HepG2 (cell line): Measurements from ENCODE around the gene TEAD1. TPM values are rescaled to one million over a fixed set of nuclear protein-coding genes. Genes with fewer than 3 reads are reported as not detected.

Experiments used
- ATAC-seq: fragments of 200-7000 bp; cut with Tn5 transposase; 3 replicates; pipeline ENCODE4 v1.9.1; 2020; ENCODE audit warnings: mild to moderate bottlenecking, moderate library complexity
- BruUV-seq: library from RNA; stranded (reverse); fragments of 400-500 nt; replicated peaks from 2 replicates; lab custom pipeline; 2021; lab: Mats Ljungman, UMichigan
- CTCF ChIA-PET: fragments of 300-600 bp; formaldehyde crosslinking; extraction: SDS; loops from one replicate; lab custom pipeline; 2021; ENCODE audit warnings: low total read pairs, inconsistent platforms, low intra/inter-chr PET ratio; lab: Yijun Ruan, JAX
- POLR2A ChIA-PET: fragments of 350-600 bp; sonication (Branson Sonifier 250); formaldehyde crosslinking; loops from one replicate; lab custom pipeline; 2020; ENCODE audit warnings: antibody characterized with exemption, inconsistent platforms; lab: Yijun Ruan, JAX
- DNase-seq: peaks from one replicate; pipeline ENCODE4 v3.0.0-alpha.2; 2015; ENCODE audit warnings: low spot score
- FAIRE-seq: peaks from 3 replicates; lab custom pipeline; 2011; peaks lifted over from hg19 to GRCh38; lab: Jason Lieb, UNC
- H2AFZ ChIP-seq: one replicate; pipeline ENCODE4 v1.6.1; 2011; ENCODE audit warnings: low read length, inconsistent platforms
- H3K27ac ChIP-seq: fragments of 300-600 bp; 3 replicates; pipeline ENCODE4 v1.8.0; 2011; ENCODE audit warnings: mixed run types, mild to moderate bottlenecking, mixed read lengths, low read length, inconsistent platforms; ENCODE audit not compliant: insufficient read depth; ENCODE audit errors: extremely low read length
- H3K27me3 ChIP-seq, 2 experiments: fragments of 200-600 bp in 1 of 2; 2 replicates in 1 of 2; 3 replicates in 1 of 2; pipeline versions ENCODE4 v1.6.0 to v1.8.0; 2011; ENCODE audit warnings: low read length in 2 of 2, mild to moderate bottlenecking in 2 of 2, moderate library complexity in 2 of 2, inconsistent platforms in 1 of 2; ENCODE audit not compliant: insufficient read depth in 2 of 2, control insufficient read depth in 1 of 2
- H3K36me3 ChIP-seq, 2 experiments: fragments of 200-600 bp in 1 of 2; replicated peaks in 1 of 2; 2 replicates in 1 of 2; 3 replicates in 1 of 2; pipeline versions ENCODE4 v1.5.1 to v1.8.0; 2011; ENCODE audit warnings: low read length in 2 of 2, inconsistent platforms in 1 of 2; ENCODE audit not compliant: insufficient read depth in 2 of 2, control insufficient read depth in 1 of 2
- H3K4me1 ChIP-seq: 2 replicates; pipeline ENCODE4 v1.5.1; 2012; ENCODE audit warnings: low read length, inconsistent platforms; ENCODE audit not compliant: insufficient read depth
- H3K4me2 ChIP-seq: 2 replicates; pipeline ENCODE4 v1.6.0; 2011; ENCODE audit warnings: low read depth, low read length, inconsistent platforms
- H3K4me3 ChIP-seq, 3 experiments: fragments of 200-600 bp in 1 of 3; sonication (generic), shearing (Covaris generic) in 1 of 3; replicated peaks in 1 of 3; 2 replicates each; pipeline ENCODE4 v1.5.1; 2011 to 2016; ENCODE audit warnings: low read length in 3 of 3, inconsistent platforms in 2 of 3, low read depth in 2 of 3, mild to moderate bottlenecking in 2 of 3, control low read depth in 1 of 3, mixed read lengths in 1 of 3; ENCODE audit not compliant: insufficient read depth in 1 of 3
- H3K79me2 ChIP-seq: one replicate; pipeline ENCODE4 v1.6.1; 2011; ENCODE audit warnings: low read length, inconsistent platforms; ENCODE audit not compliant: insufficient read depth
- H3K9ac ChIP-seq: 2 replicates; pipeline ENCODE4 v1.6.0; 2011; ENCODE audit warnings: mild to moderate bottlenecking, low read depth, low read length, inconsistent platforms; ENCODE audit not compliant: insufficient read depth
- H3K9me3 ChIP-seq: 2 replicates; pipeline ENCODE4 v1.5.1; 2012; ENCODE audit warnings: mild to moderate bottlenecking, low read length
- H4K20me1 ChIP-seq: 2 replicates; pipeline ENCODE4 v1.6.0; 2011; ENCODE audit warnings: inconsistent platforms, mild to moderate bottlenecking, low read length, moderate library complexity; ENCODE audit not compliant: insufficient read depth
- AKNA ChIP-seq: sonication (generic); formaldehyde crosslinking; IDR thresholded peaks from 2 replicates; pipeline ENCODE4 v1.4.0; 2020; ENCODE audit warnings: missing genetic modification reagents, borderline replicate concordance
- GABPA ChIP-seq, 2 experiments: IDR thresholded peaks; 2 replicates each; pipeline ENCODE4 v1.6.1; 2011 to 2016; ENCODE audit warnings: low read depth in 2 of 2, low read length in 1 of 2, missing biosample characterization in 1 of 2, missing genetic modification characterization in 1 of 2
- THAP11 ChIP-seq: IDR thresholded peaks from 2 replicates; pipeline ENCODE4 v1.6.1; 2016; ENCODE audit warnings: missing biosample characterization, missing genetic modification reagents
- ZNF83 ChIP-seq: sonication (generic); formaldehyde crosslinking; IDR thresholded peaks from 2 replicates; pipeline ENCODE4 v1.4.0; 2020; ENCODE audit warnings: missing genetic modification reagents, mild to moderate bottlenecking, borderline replicate concordance
- WGBS: methylation state at CpG from one replicate; pipeline ENCODE4 v1.1.6; 2017; ENCODE audit warnings: low lambda C conversion rate; 5-methylcytosine and 5-hydroxymethylcytosine counted together
- in situ Hi-C: cut with HindIII; loops from 2 replicates; pipeline ENCODE4 v1.10.0; 2017; ENCODE audit warnings: low pct_unique_long_range_greater_than_20kb; ENCODE audit not compliant: extremely low pct_ligation_motif_present
- intact Hi-C: fragments of 100-400 bp; cut with micrococcal nuclease; formaldehyde crosslinking; loops from one replicate; pipeline ENCODE4 v1.10.0; 2022; ENCODE audit not compliant: unreplicated experiment
- polyA plus RNA-seq, 8 experiments: library from polyadenylated mRNA; depleted of rRNA in 3 of 8; stranded (reverse) in 7 of 8; unstranded in 1 of 8; fragments of >200 nt; fragmentation: Illumina TruSeq in 4 of 8; extraction: Trizol in 4 of 8; gene quantifications; 2 replicates each; pipeline versions ENCODE4 v1.2.1 to v1.2.3, GENCODE V29; 2011 to 2016; ENCODE audit warnings: low read depth in 4 of 8, missing spikeins in 1 of 8, mixed read lengths in 1 of 8; ENCODE audit not compliant: insufficient read depth in 1 of 8
- total RNA-seq, 5 experiments: library from RNA; depleted of rRNA; stranded (reverse); fragments of >200 nt; fragmentation: Illumina TruSeq; extraction: Trizol; gene quantifications; 2 replicates each; pipeline ENCODE4 v1.2.3, GENCODE V29; 2016; ENCODE audit warnings: low read depth in 1 of 5

TEAD1 gene
- total and polyA plus RNA-seq, 2 of the 13 experiments (the other 11 are each of a cell fraction or from before 2014, with no cell fraction given) = 20.1 to 30.5 TPM

- no peak for TF ChIP-seq AKNA (CRISPR knock-in tag)
- TF ChIP-seq ZNF83 (CRISPR knock-in tag) = no peak
Measured at GRCh38 chr11:12793065-12793464, 118.8 kb downstream of the TEAD1 start (continued).

- intact Hi-C loops (no loop called here), in situ Hi-C loops (no loop called here)
- no peaks in the 10 kb centered on the region for H4K20me1 ChIP-seq
- DNase-seq (no peak), FAIRE-seq (no peak), ATAC-seq (no peak)
- H3K36me3 ChIP-seq = peaks cover 4 to 22% of the 10 kb centered on the region in 2 experiments; a peak in 2 of 5 replicates
- ChIA-PET CTCF (no interaction called here), POLR2A (no interaction called here)
- H3K9ac ChIP-seq = no peak overlapping the region
- no peaks in the 10 kb centered on the region for H3K9me3 ChIP-seq
- peaks cover 7% of the 10 kb centered on the region for H3K79me2 ChIP-seq
- WGBS = 88% methylated on average over 2 of the region's 2 CpGs
- no peak for TF ChIP-seq THAP11
- no peak for TF ChIP-seq GABPA (IDR thresholded peaks at IDR 0.05; ENCODE audit: low read depth, low read length)
- no peak for TF ChIP-seq GABPA (CRISPR knock-in tag; IDR thresholded peaks at IDR 0.05; ENCODE audit: low read depth)
- H3K27ac ChIP-seq = no peak overlapping the region
- no peak overlapping the region for H3K4me2 ChIP-seq
- no peak overlapping the region for H3K4me3 ChIP-seq
- no peak overlapping the region for H2AFZ ChIP-seq
- no TSS peak for BruUV-seq
- H3K4me1 ChIP-seq = peaks cover 22% of the 10 kb centered on the region
- H3K27me3 ChIP-seq = no peaks in the 10 kb centered on the region
Measured at GRCh38 chr11:12793506-12793905, 119.3 kb downstream of the TEAD1 start.
